ENCODE results near the gene IGFBP6. TPM values are rescaled to one million over a fixed set of nuclear protein-coding genes. Genes with fewer than 3 reads are reported as not detected.
A peak's percentile ranks its signal among the peaks of the same experiment; 100 is the strongest.

The IGFBP6 gene, protein sequence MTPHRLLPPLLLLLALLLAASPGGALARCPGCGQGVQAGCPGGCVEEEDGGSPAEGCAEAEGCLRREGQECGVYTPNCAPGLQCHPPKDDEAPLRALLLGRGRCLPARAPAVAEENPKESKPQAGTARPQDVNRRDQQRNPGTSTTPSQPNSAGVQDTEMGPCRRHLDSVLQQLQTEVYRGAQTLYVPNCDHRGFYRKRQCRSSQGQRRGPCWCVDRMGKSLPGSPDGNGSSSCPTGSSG
- total RNA-seq, result 100 to 1,000 TPM in 3 of 4 donors, 10 to 100 TPM in 1; 76.6 to 363 (median 186) TPM

GRCh38 chr12:53097564-53098353, at the start of gene IGFBP6:
IGFBP6 (plus strand) TSS chr12:53097667; CDS start chr12:53097718, 51 bp downstream.
- H3K36me3 ChIP-seq, result no peaks in the 10 kb centered on the region
- H3K4me3 ChIP-seq (replicated peaks in 1 of 3), result peak within 1 kb of the TSS in 2 of 3 donors; percentile 17 to 40
- no peaks in the 10 kb centered on the region for H3K9me3 ChIP-seq
- H3K27me3 ChIP-seq, result no peaks in the 10 kb centered on the region
- no peak for TF ChIP-seq POLR2A (IDR thresholded peaks at IDR 0.05)
- TF ChIP-seq, protein P1, sequence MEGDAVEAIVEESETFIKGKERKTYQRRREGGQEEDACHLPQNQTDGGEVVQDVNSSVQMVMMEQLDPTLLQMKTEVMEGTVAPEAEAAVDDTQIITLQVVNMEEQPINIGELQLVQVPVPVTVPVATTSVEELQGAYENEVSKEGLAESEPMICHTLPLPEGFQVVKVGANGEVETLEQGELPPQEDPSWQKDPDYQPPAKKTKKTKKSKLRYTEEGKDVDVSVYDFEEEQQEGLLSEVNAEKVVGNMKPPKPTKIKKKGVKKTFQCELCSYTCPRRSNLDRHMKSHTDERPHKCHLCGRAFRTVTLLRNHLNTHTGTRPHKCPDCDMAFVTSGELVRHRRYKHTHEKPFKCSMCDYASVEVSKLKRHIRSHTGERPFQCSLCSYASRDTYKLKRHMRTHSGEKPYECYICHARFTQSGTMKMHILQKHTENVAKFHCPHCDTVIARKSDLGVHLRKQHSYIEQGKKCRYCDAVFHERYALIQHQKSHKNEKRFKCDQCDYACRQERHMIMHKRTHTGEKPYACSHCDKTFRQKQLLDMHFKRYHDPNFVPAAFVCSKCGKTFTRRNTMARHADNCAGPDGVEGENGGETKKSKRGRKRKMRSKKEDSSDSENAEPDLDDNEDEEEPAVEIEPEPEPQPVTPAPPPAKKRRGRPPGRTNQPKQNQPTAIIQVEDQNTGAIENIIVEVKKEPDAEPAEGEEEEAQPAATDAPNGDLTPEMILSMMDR (IDR thresholded peaks at IDR 0.05), result peak in 1 of 6 experiments; percentile 9
- peak; percentile 56 to 59 for DNase-seq
- H3K4me1 ChIP-seq, result peaks cover 13 to 34% of the 10 kb centered on the region in 2 donors
- 5 to 11% methylated on average over 19 of the region's 51 CpGs for WGBS, 2 donors
- H3K27ac ChIP-seq, result peak within 1 kb of the TSS; percentile 59 to 76 (median 72)
- intact Hi-C loops (cut with DNase I), result loop anchor here (2.0 kb wide), 1 partner anchor 33 kb away; no protein-coding TSS in a partner anchor

- no peaks in the 10 kb centered on the region for H3K9me3 ChIP-seq
- WGBS, 2 donors, result 7 to 8% methylated on average over 2 to 7 of the region's 10 CpGs
- TF ChIP-seq, protein P1 (IDR thresholded peaks at IDR 0.05), result peak in 4 of 6 experiments; percentile 27 to 50 (median 49)
- peak in 1 of 2 donors; percentile 37 for TF ChIP-seq POLR2A (IDR thresholded peaks at IDR 0.05)
- H3K4me1 ChIP-seq, result peaks cover 61 to 80% of the 10 kb centered on the region in 2 donors
- H3K36me3 ChIP-seq, result no peaks in the 10 kb centered on the region
- peak overlapping the region; percentile 22 to 57 (median 34) for H3K4me3 ChIP-seq (replicated peaks in 1 of 3)
- H3K27me3 ChIP-seq, result no peaks in the 10 kb centered on the region
- peak overlapping the region; percentile 98 to 100 (median 99) for H3K27ac ChIP-seq
- peak; percentile 94 to 95 for DNase-seq
- intact Hi-C loops (cut with DNase I), result no loop called here
Observed at GRCh38 chr12:53048033-53048779, 49.3 kb upstream of the IGFBP6 start.

GRCh38 chr12:53048780-53049401, 48.6 kb upstream of the IGFBP6 start:
- H3K4me1 ChIP-seq, result peaks cover 68 to 84% of the 10 kb centered on the region in 2 donors
- TF ChIP-seq, protein P1 (IDR thresholded peaks at IDR 0.05), result no peak
- TF ChIP-seq POLR2A (IDR thresholded peaks at IDR 0.05), result no peak
- no peaks in the 10 kb centered on the region for H3K36me3 ChIP-seq
- H3K27ac ChIP-seq, result peak overlapping the region; percentile 98 to 100 (median 99)
- no peaks in the 10 kb centered on the region for H3K9me3 ChIP-seq
- DNase-seq, result peak; percentile 54 to 57
- peak overlapping the region in 1 of 3 donors; percentile 57 for H3K4me3 ChIP-seq (replicated peaks in 1 of 3)
- intact Hi-C loops (cut with DNase I), result no loop called here
- H3K27me3 ChIP-seq, result no peaks in the 10 kb centered on the region
- WGBS, 2 donors, result 9 to 16% methylated on average over 6 of the region's 6 CpGs

DNA sequence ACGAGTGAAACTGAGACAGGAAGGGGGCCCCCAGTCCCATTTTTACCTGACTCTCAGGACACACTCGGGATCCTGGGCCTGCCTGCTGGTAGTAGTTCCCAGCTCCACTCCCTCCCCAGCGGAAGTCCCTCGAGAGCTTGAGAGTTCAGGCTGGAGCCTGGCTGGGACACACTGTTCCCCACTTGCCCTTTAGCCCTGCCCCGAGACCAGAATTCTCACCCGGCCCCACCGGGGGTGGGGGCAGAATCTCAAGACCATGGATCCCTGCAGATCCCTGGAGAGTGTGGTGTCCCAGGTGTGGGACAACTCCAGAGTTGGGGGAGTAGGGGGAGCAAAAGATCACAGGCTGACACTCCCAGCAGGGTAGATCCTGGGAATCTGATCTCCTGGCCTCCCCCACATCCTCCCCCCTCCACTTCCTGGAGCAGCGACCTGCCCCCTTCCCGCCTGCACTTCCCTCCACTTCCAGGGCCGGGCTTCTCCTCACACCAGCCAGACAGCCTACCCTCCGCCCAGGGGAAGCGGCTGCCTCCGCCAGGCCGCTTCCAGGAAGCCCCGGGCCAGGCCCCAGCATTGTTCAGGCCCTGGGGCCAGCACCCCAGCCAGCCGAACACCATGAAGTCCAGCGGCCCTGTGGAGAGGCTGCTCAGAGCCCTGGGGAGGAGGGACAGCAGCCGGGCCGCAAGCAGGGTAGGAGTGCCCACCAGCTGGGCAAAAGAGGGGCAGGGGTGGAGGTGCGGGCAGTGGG, 47.7 kb upstream of the IGFBP6 start, which contains the start of gene TNS2:
TNS2 (plus strand) TSS at position 495 of the 748 bp plus-strand sequence; CDS start at position 616, 121 bp downstream.
- Histone ChIP-seq H3K27ac (peak within 1 kb of the TSS; percentile 98 to 100 (median 99)), H3K4me3 (replicated peaks in 1 of 3) (peak within 1 kb of the TSS; percentile 6 to 57 (median 25)), H3K27me3 (no peaks in the 10 kb centered on the region), H3K36me3 (no peaks in the 10 kb centered on the region), H3K4me1 (peaks cover 70 to 85% of the 10 kb centered on the region in 2 donors), H3K9me3 (no peaks in the 10 kb centered on the region)
- TF ChIP-seq, protein P1 (IDR thresholded peaks at IDR 0.05), result no peak
- TF ChIP-seq POLR2A (IDR thresholded peaks at IDR 0.05), result peak in 1 of 2 donors; percentile 53
- DNase-seq, result peak; percentile 84 to 85
- intact Hi-C loops (cut with DNase I), result no loop called here
- WGBS, 2 donors, result 19 to 30% methylated on average over 6 to 18 of the region's 20 CpGs

All from thyroid gland (tissue), 4 donors.